Midbrain (tissue), 1 donor: Measurements from ENCODE around the gene SYVN1.

Source experiments
- DNase-seq: peaks from one replicate; lab custom pipeline; 2025; lab: John Stamatoyannopoulos, UW

SYVN1 gene

GRCh38 chr11:65112546-65113360, 21.6 kb downstream of the SYVN1 start:
- DNase-seq = peak; percentile 46

- DNase-seq = peak; percentile 98
Measured at GRCh38 chr11:65111744-65112545, 22.4 kb downstream of the SYVN1 start, which contains the start of gene TM7SF2. Gene TM7SF2 (plus strand): TSS chr11:65111872. CDS start chr11:65112016, 144 bp downstream.

- no peak for DNase-seq
Measured at GRCh38 chr11:65111159-65111743, 23.1 kb downstream of the SYVN1 start.

- DNase-seq = peak; percentile 89
Measured at GRCh38 chr11:65110354-65110861, 23.9 kb downstream of the SYVN1 start.

GRCh38 chr11:65109231-65110198, 24.8 kb downstream of the SYVN1 start:
- no peak for DNase-seq

GRCh38 chr11:65108469-65109123, 25.7 kb downstream of the SYVN1 start:
- no peak for DNase-seq

- DNase-seq = no peak
Measured at GRCh38 chr11:65107751-65108468, 26.4 kb downstream of the SYVN1 start.

- no peak for DNase-seq
Measured at GRCh38 chr11:65107078-65107477, 27.2 kb downstream of the SYVN1 start.

- DNase-seq = peak; percentile 20
Measured at GRCh38 chr11:65104628-65105027, 29.7 kb downstream of the SYVN1 start.

GRCh38 chr11:65103476-65103875, 30.8 kb downstream of the SYVN1 start:
- DNase-seq = no peak

GRCh38 chr11:65102142-65103095, 31.9 kb downstream of the SYVN1 start:
- DNase-seq = peak; percentile 82

GRCh38 chr11:65100674-65101350, 33.5 kb downstream of the SYVN1 start:
- no peak for DNase-seq

- no peak for DNase-seq
Measured at GRCh38 chr11:65096926-65097325, 37.4 kb downstream of the SYVN1 start.

GRCh38 chr11:65095974-65096806, 38.1 kb downstream of the SYVN1 start, which contains the start of gene VPS51:
Gene VPS51 (plus strand): TSS chr11:65096214. CDS start chr11:65096251, 37 bp downstream.
- peak; percentile 90 for DNase-seq

GRCh38 chr11:65095427-65095826, 38.9 kb downstream of the SYVN1 start:
- no peak for DNase-seq

- DNase-seq = peak; percentile 38
Measured at GRCh38 chr11:65090628-65091027, 43.7 kb downstream of the SYVN1 start.

- DNase-seq = no peak
Measured at GRCh38 chr11:65089621-65090020, 44.7 kb downstream of the SYVN1 start.
